Measurements from ENCODE around the gene ECI1. TPM values are rescaled to one million over a fixed set of nuclear protein-coding genes. Genes with fewer than 3 reads are reported as not detected.

Gene ECI1
- total and polyA plus RNA-seq, 2 of the 13 experiments (the other 11 are each of a cell fraction or from before 2014, with no cell fraction given), result 82.0 to 102 TPM

DNA sequence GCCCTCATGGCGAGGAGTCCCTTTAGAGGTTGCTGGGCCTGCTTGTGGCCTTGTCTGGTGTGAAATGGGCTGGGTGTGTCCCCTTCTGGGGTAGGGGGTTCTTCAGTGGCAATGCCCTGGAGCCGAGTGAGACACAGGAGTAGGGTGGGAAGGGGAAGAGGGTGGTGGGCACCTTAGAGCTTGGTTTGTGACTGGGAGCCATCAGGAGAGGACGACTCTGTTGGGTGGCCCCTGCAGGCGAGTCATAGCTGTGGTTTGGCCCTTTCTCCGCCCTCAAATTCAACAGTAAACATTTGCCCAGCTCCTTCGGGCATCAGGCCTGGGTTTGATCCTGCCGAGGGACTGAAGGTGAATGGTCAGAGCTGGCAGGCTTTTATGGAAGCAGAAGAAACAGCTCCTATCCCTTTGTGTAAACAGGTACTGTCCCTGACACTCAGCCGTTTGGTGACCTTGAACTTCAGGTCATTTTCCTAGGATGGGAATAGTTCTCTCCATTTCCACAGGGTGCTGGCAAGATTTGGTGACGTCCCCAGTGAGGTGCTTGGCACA lies 25.1 kb downstream of the ECI1 start (continued):
- TF ChIP-seq, protein P1, sequence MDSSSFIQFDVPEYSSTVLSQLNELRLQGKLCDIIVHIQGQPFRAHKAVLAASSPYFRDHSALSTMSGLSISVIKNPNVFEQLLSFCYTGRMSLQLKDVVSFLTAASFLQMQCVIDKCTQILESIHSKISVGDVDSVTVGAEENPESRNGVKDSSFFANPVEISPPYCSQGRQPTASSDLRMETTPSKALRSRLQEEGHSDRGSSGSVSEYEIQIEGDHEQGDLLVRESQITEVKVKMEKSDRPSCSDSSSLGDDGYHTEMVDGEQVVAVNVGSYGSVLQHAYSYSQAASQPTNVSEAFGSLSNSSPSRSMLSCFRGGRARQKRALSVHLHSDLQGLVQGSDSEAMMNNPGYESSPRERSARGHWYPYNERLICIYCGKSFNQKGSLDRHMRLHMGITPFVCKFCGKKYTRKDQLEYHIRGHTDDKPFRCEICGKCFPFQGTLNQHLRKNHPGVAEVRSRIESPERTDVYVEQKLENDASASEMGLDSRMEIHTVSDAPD (CRISPR knock-in tag; IDR thresholded peaks at IDR 0.05), result no peak; the same call in 1 of the 2 replicates
- TF ChIP-seq, protein P2, sequence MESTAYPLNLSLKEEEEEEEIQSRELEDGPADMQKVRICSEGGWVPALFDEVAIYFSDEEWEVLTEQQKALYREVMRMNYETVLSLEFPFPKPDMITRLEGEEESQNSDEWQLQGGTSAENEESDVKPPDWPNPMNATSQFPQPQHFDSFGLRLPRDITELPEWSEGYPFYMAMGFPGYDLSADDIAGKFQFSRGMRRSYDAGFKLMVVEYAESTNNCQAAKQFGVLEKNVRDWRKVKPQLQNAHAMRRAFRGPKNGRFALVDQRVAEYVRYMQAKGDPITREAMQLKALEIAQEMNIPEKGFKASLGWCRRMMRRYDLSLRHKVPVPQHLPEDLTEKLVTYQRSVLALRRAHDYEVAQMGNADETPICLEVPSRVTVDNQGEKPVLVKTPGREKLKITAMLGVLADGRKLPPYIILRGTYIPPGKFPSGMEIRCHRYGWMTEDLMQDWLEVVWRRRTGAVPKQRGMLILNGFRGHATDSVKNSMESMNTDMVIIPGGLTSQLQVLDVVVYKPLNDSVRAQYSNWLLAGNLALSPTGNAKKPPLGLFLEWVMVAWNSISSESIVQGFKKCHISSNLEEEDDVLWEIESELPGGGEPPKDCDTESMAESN (CRISPR knock-in tag; conservative IDR thresholded peaks at IDR 0.05), result 0 out of 2 replicates have a peak, but pooled peaks have one; percentile 52
- TF ChIP-seq SMAD9 (CRISPR knock-in tag; IDR thresholded peaks at IDR 0.05) (no peak), ZNF337 (CRISPR knock-in tag; IDR thresholded peaks at IDR 0.05; ENCODE audit: borderline replicate concordance, low read depth) (no peak), KDM4B (CRISPR knock-in tag; IDR thresholded peaks at IDR 0.05) (no peak), FOXK2 (IDR thresholded peaks at IDR 0.05) (peak; percentile 70), NFKB2 (CRISPR knock-in tag; IDR thresholded peaks at IDR 0.05; ENCODE audit: borderline replicate concordance) (no peak), CEBPG (CRISPR knock-in tag; IDR thresholded peaks at IDR 0.05) (0 out of 2 replicates have a peak, but pooled peaks have one; percentile 21), YEATS4 (CRISPR knock-in tag; IDR thresholded peaks at IDR 0.05; ENCODE audit: borderline replicate concordance) (no peak), JUN (CRISPR knock-in tag; IDR thresholded peaks at IDR 0.05) (no peak), FOXK1 (CRISPR knock-in tag; IDR thresholded peaks at IDR 0.05; ENCODE audit: borderline replicate concordance, low read depth) (peak; percentile 64; the same call in 1 of the 2 replicates), ZNF589 (CRISPR knock-in tag; conservative IDR thresholded peaks at IDR 0.05) (no peak), PITX1 (CRISPR knock-in tag; IDR thresholded peaks at IDR 0.05) (peak; percentile 41; the same call in 1 of the 2 replicates), XRCC5 (optimal IDR thresholded peaks at IDR 0.05; ENCODE audit: low read length) (peak; percentile 43), POGZ (CRISPR knock-in tag; IDR thresholded peaks at IDR 0.05) (no peak), ZNF780A (CRISPR knock-in tag; IDR thresholded peaks at IDR 0.05) (0 out of 2 replicates have a peak, but pooled peaks have one; percentile 66), SRSF4 (IDR thresholded peaks at IDR 0.05; ENCODE audit: low read depth, low read length, poor library complexity, severe bottlenecking) (no peak), ARNT2 (CRISPR knock-in tag; IDR thresholded peaks at IDR 0.05; ENCODE audit: low read depth) (no peak), HNF4G (IDR thresholded peaks at IDR 0.05; ENCODE audit: borderline replicate concordance, low read depth, low read length) (peak; percentile 25; the same call in 1 of the 2 replicates), HNF4G (CRISPR knock-in tag; IDR thresholded peaks at IDR 0.05; ENCODE audit: borderline replicate concordance, low read depth) (no peak)
- TF ChIP-seq, protein P3, sequence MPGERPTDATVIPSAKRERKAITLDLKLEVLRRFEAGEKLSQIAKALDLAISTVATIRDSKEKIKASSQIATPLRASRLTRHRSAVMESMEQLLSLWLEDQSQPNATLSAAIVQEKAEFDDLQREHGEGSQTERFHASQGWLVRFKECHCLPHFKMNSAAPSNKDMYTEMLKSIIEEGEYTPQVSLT (CRISPR knock-in tag; IDR thresholded peaks at IDR 0.05; ENCODE audit: borderline replicate concordance, low read depth), result no peak
- TF ChIP-seq, protein P4, sequence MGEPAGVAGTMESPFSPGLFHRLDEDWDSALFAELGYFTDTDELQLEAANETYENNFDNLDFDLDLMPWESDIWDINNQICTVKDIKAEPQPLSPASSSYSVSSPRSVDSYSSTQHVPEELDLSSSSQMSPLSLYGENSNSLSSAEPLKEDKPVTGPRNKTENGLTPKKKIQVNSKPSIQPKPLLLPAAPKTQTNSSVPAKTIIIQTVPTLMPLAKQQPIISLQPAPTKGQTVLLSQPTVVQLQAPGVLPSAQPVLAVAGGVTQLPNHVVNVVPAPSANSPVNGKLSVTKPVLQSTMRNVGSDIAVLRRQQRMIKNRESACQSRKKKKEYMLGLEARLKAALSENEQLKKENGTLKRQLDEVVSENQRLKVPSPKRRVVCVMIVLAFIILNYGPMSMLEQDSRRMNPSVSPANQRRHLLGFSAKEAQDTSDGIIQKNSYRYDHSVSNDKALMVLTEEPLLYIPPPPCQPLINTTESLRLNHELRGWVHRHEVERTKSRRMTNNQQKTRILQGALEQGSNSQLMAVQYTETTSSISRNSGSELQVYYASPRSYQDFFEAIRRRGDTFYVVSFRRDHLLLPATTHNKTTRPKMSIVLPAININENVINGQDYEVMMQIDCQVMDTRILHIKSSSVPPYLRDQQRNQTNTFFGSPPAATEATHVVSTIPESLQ (CRISPR knock-in tag; conservative IDR thresholded peaks at IDR 0.05), result no peak
- TF ChIP-seq, protein P5, sequence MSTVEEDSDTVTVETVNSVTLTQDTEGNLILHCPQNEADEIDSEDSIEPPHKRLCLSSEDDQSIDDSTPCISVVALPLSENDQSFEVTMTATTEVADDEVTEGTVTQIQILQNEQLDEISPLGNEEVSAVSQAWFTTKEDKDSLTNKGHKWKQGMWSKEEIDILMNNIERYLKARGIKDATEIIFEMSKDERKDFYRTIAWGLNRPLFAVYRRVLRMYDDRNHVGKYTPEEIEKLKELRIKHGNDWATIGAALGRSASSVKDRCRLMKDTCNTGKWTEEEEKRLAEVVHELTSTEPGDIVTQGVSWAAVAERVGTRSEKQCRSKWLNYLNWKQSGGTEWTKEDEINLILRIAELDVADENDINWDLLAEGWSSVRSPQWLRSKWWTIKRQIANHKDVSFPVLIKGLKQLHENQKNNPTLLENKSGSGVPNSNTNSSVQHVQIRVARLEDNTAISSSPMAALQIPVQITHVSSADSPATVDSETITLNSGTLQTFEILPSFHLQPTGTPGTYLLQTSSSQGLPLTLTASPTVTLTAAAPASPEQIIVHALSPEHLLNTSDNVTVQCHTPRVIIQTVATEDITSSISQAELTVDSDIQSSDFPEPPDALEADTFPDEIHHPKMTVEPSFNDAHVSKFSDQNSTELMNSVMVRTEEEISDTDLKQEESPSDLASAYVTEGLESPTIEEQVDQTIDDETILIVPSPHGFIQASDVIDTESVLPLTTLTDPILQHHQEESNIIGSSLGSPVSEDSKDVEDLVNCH (CRISPR knock-in tag; IDR thresholded peaks at IDR 0.05), result no peak

Measured in HepG2 (cell line).